Stimulated activated naive CD4-positive, alpha-beta T cell (primary cell): ENCODE data around the gene KLHDC7B.
A peak's percentile ranks its signal among the peaks of the same experiment; 100 is the strongest.

Experiments
- DNase-seq, 6 experiments: peaks; one replicate each; lab custom pipeline; 2025; lab: John Stamatoyannopoulos, UW

The KLHDC7B gene

GRCh38 chr22:50545522-50546325 is at the start of gene KLHDC7B:
KLHDC7B (plus strand) TSS chr22:50545899; CDS start chr22:50546244, 345 bp downstream.
- no peak for DNase-seq

GRCh38 chr22:50497093-50497492 is 48.6 kb upstream of the KLHDC7B start:
- no peak for DNase-seq

- peak; percentile 33 to 78 (median 56) for DNase-seq
These were observed 47.3 kb upstream of the KLHDC7B start for GRCh38 chr22:50498322-50498890.

GRCh38 chr22:50500452-50500851 is 45.2 kb upstream of the KLHDC7B start:
- no peak for DNase-seq

- no peak for DNase-seq
These were observed 43.6 kb upstream of the KLHDC7B start for GRCh38 chr22:50502096-50502495.

- no peak for DNase-seq
These were observed 42.8 kb upstream of the KLHDC7B start for GRCh38 chr22:50502628-50503474.

GRCh38 chr22:50503475-50504145 is 42.1 kb upstream of the KLHDC7B start:
- no peak for DNase-seq

- DNase-seq: no peak
These were observed 41.1 kb upstream of the KLHDC7B start for GRCh38 chr22:50504369-50505211.

GRCh38 chr22:50505276-50505775 is 40.4 kb upstream of the KLHDC7B start:
- DNase-seq: no peak

GRCh38 chr22:50505776-50506610 is 39.7 kb upstream of the KLHDC7B start:
- DNase-seq: no peak

GRCh38 chr22:50506611-50507420 is 38.9 kb upstream of the KLHDC7B start:
- no peak for DNase-seq

- DNase-seq: peak in 4 of 6 experiments; percentile 100
These were observed 38.2 kb upstream of the KLHDC7B start, which contains the start of gene LMF2 for GRCh38 chr22:50507421-50507990. LMF2 (minus strand) TSS chr22:50507702; CDS start chr22:50507675, 27 bp downstream.

- peak in 5 of 6 experiments; percentile 96 to 100 (median 100) for DNase-seq
These were observed 37.5 kb upstream of the KLHDC7B start, which contains the start of gene NCAPH2 for GRCh38 chr22:50507991-50508884. NCAPH2 (plus strand) TSS chr22:50508224; CDS start chr22:50508338, 114 bp downstream.

GRCh38 chr22:50508897-50509296 is 36.8 kb upstream of the KLHDC7B start:
- DNase-seq: no peak

- no peak for DNase-seq
These were observed 32.5 kb upstream of the KLHDC7B start for GRCh38 chr22:50513175-50513574.

GRCh38 chr22:50516068-50516467 is 29.6 kb upstream of the KLHDC7B start:
- DNase-seq: no peak

- no peak for DNase-seq
These were observed 28.8 kb upstream of the KLHDC7B start for GRCh38 chr22:50516891-50517290.
